K562 (cell line): ENCODE data around the gene ALOXE3. TPM values are rescaled to one million over a fixed set of nuclear protein-coding genes. Genes with fewer than 3 reads are reported as not detected.

Experiments used
- ATAC-seq: fragments of 200-7000 bp; cut with Tn5 transposase; 3 replicates; pipeline ENCODE4 v1.9.1; 2020; ENCODE audit warnings: moderate library complexity
- BruUV-seq: library from RNA; stranded (reverse); fragments of 400-500 nt; replicated peaks from 2 replicates; lab custom pipeline; 2021; lab: Mats Ljungman, UMichigan
- CTCF ChIA-PET: fragments of 300-600 bp; formaldehyde crosslinking; extraction: SDS; loops from one replicate; lab custom pipeline; 2021; ENCODE audit warnings: low intra/inter-chr PET ratio; lab: Yijun Ruan, JAX
- POLR2A ChIA-PET: fragments of 300-600, 350-650 bp; sonication (Branson Sonifier 250); formaldehyde crosslinking; extraction: SDS; loops from one replicate; lab custom pipeline; 2021; ENCODE audit warnings: antibody characterized with exemption, inconsistent platforms; lab: Yijun Ruan, JAX
- DNase-seq, 4 experiments: peaks; one replicate each; pipeline versions ENCODE4 v3.0.0 to v3.0.0-alpha.2; 2011 to 2018; ENCODE audit warnings: low spot score in 3 of 4, mixed read lengths in 3 of 4; ENCODE audit errors: extremely low read depth in 1 of 4
- FAIRE-seq: peaks from 2 replicates; lab custom pipeline; 2011; peaks lifted over from hg19 to GRCh38; lab: Jason Lieb, UNC
- H2AFZ ChIP-seq: 2 replicates; pipeline ENCODE4 v1.6.0; 2011; ENCODE audit warnings: low read depth, low read length, control low read depth, inconsistent platforms
- H3K27ac ChIP-seq: fragments of 200-600 bp; 3 replicates; pipeline ENCODE4 v1.8.0; 2011; ENCODE audit warnings: low read depth, mild to moderate bottlenecking, control low read depth, inconsistent platforms, low read length, moderate library complexity, mixed read lengths; ENCODE audit errors: extremely low read depth
- H3K27me3 ChIP-seq, 2 experiments: fragments of 300-600 bp in 1 of 2; 2 replicates in 1 of 2; 3 replicates in 1 of 2; pipeline versions ENCODE4 v1.6.0 to v1.8.0; 2011; ENCODE audit warnings: inconsistent platforms in 2 of 2, low read length in 2 of 2, mild to moderate bottlenecking in 1 of 2, mixed read lengths in 1 of 2, moderate library complexity in 1 of 2; ENCODE audit not compliant: control insufficient read depth in 2 of 2, insufficient read depth in 2 of 2
- H3K36me3 ChIP-seq: fragments of 300-600 bp; 3 replicates; pipeline ENCODE4 v1.8.0; 2011; ENCODE audit warnings: mild to moderate bottlenecking, low read length, inconsistent platforms; ENCODE audit not compliant: control insufficient read depth, insufficient read depth
- H3K4me1 ChIP-seq, 2 experiments: fragments of 200-600 bp in 1 of 2; replicated peaks in 1 of 2; 2 replicates in 1 of 2; 3 replicates in 1 of 2; pipeline versions ENCODE4 v1.5.1 to v1.8.0; 2011; ENCODE audit warnings: inconsistent platforms in 2 of 2, low read length in 2 of 2, mild to moderate bottlenecking in 1 of 2, mixed read lengths in 1 of 2, moderate library complexity in 1 of 2; ENCODE audit not compliant: control insufficient read depth in 2 of 2, insufficient read depth in 2 of 2
- H3K4me2 ChIP-seq: 2 replicates; pipeline ENCODE4 v1.6.1; 2011; ENCODE audit warnings: low read length, control low read depth, inconsistent platforms, mixed read lengths; ENCODE audit not compliant: insufficient read depth
- H3K4me3 ChIP-seq: fragments of 200-600 bp; sonication (generic), shearing (Covaris generic); 2 replicates; pipeline ENCODE4 v1.5.1; 2016; ENCODE audit warnings: control low read depth, inconsistent platforms
- H3K79me2 ChIP-seq: fragments of 200-600 bp; 3 replicates; pipeline ENCODE4 v1.8.0; 2011; ENCODE audit warnings: low read length, inconsistent platforms; ENCODE audit not compliant: control insufficient read depth, insufficient read depth
- H3K9ac ChIP-seq, 2 experiments: 2 replicates each; pipeline versions ENCODE4 v1.6.0 to v1.6.1; 2011; ENCODE audit warnings: low read depth in 2 of 2, low read length in 2 of 2, control low read depth in 1 of 2, inconsistent platforms in 1 of 2, mild to moderate bottlenecking in 1 of 2, mixed read lengths in 1 of 2; ENCODE audit not compliant: insufficient read depth in 1 of 2
- H3K9me1 ChIP-seq: one replicate; pipeline ENCODE4 v1.6.0; 2011; ENCODE audit warnings: inconsistent platforms, mild to moderate bottlenecking, low read length, moderate library complexity; ENCODE audit not compliant: control insufficient read depth, insufficient read depth
- H3K9me3 ChIP-seq: replicated peaks from 2 replicates; pipeline ENCODE4 v1.5.1; 2011; ENCODE audit warnings: low read depth, low read length, inconsistent platforms; ENCODE audit not compliant: control insufficient read depth, insufficient read depth
- H4K20me1 ChIP-seq: replicated peaks from 2 replicates; pipeline ENCODE4 v1.6.1; 2011; ENCODE audit warnings: low read length, inconsistent platforms, mixed read lengths; ENCODE audit not compliant: control insufficient read depth, insufficient read depth
- FOSL1 ChIP-seq: fragments of 200-800 bp; sonication (Bioruptor generic); conservative IDR thresholded peaks from 2 replicates; pipeline ENCODE4 v1.6.1; 2016; ENCODE audit warnings: missing genetic modification characterization, missing compliant biosample characterization
- ZNF146 ChIP-seq: IDR thresholded peaks from one replicate; pipeline ENCODE4 v1.6.1; 2018; ENCODE audit warnings: missing compliant biosample characterization; ENCODE audit not compliant: unreplicated experiment
- WGBS: fragments of 100-300 bp; shearing (Covaris generic); methylation state at CpG from one replicate; pipeline ENCODE4 v1.1.6; 2016; ENCODE audit warnings: low coverage, mixed read lengths; ENCODE audit not compliant: insufficient coverage; ENCODE audit errors: missing lambda C conversion rate; 5-methylcytosine and 5-hydroxymethylcytosine counted together
- in situ Hi-C: fragments of 300-500 bp; cut with MboI; formaldehyde crosslinking; loops from 4 replicates; pipeline ENCODE4 v1.15.0; 2018; ENCODE audit warnings: inconsistent platforms, mixed read lengths
- intact Hi-C: fragments of 100-400 bp; cut with micrococcal nuclease; formaldehyde crosslinking; loops from 2 replicates; pipeline ENCODE4 v1.14.2; 2022
- polyA plus RNA-seq, 8 experiments: library from polyadenylated mRNA; depleted of rRNA in 4 of 8; stranded (reverse) in 5 of 8; unstranded in 3 of 8; fragments of >200 nt; fragmentation: Nextera tagmentation in 2 of 8; fragmentation: Illumina TruSeq in 1 of 8; extraction: Ambion mirVana in 2 of 8; extraction: Trizol in 1 of 8; gene quantifications; 2 replicates each; pipeline versions ENCODE4 v1.2.1 to v1.2.3, GENCODE V29; 2011 to 2014; ENCODE audit warnings: inconsistent platforms in 1 of 8, missing spikeins in 1 of 8
- total RNA-seq, 7 experiments: library from RNA; depleted of rRNA in 6 of 7; stranded (reverse); fragments of >200 nt in 6 of 7; fragmentation: Illumina TruSeq in 2 of 7; extraction: Trizol in 2 of 7; gene quantifications; 2 replicates each; pipeline versions ENCODE4 v1.2.1 to v1.2.3, GENCODE V29; 2011 to 2021; ENCODE audit warnings: low replicate concordance in 1 of 7
- TF ChIP-seq, protein P1 (sequence below), 2 experiments: fragments of 450-650 bp in 1 of 2; sonication (generic) in 1 of 2; formaldehyde crosslinking in 1 of 2; IDR thresholded peaks in 1 of 2; conservative IDR thresholded peaks in 1 of 2; 2 replicates each; pipeline versions ENCODE4 v1.6.1 to v1.8.1; 2016 to 2023; ENCODE audit warnings: mild to moderate bottlenecking in 2 of 2, moderate library complexity in 2 of 2, inconsistent platforms in 1 of 2, missing genetic modification reagents in 1 of 2

The ALOXE3 gene
- total and polyA plus RNA-seq, 9 of the 15 experiments (the other 6 are each of a cell fraction or from before 2014, with no cell fraction given): 0.04 TPM; not detected in 8

DNA sequence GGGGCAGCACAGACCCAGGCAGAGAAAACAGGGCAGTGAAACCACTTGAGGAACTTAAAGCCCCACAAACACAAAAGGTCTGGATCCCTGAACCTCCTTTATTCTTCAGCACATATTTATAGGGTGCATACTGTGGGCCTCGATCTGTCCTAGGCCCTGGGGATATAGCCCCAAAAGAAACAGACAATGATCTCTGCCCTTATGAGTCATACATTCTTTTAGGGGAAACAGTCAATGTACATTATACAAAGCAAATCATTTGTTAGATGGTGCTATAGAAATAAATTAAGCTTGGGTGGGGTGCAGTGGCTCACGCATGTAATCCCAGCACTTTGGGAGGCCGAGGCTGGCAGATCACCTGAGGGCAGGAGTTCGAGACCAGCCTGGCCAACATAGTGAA, 15.6 kb upstream of the ALOXE3 start:
- H3K4me1 ChIP-seq: peaks cover 6 to 11% of the 10 kb centered on the region in 2 experiments; a peak in 4 of 5 replicates
- 57% methylated on average over 4 of the region's 4 CpGs for WGBS
- POLR2A ChIA-PET: interaction anchor here (2.3 kb wide), 1 partner anchor 39 kb away, joined by 8 read pairs; no protein-coding TSS in a partner anchor
- H3K9me1 ChIP-seq: no peaks in the 10 kb centered on the region
- H3K27ac ChIP-seq: no peak overlapping the region
- no peaks in the 10 kb centered on the region for H3K79me2 ChIP-seq
- DNase-seq: no peak
- no peak for ATAC-seq
- no peak overlapping the region for H2AFZ ChIP-seq
- no TSS peak for BruUV-seq
- no peak for FAIRE-seq
- no peaks in the 10 kb centered on the region for H3K36me3 ChIP-seq
- TF ChIP-seq FOSL1 (tag) (0 out of 2 replicates have a peak, but pooled peaks have one; percentile 25), ZNF146 (CRISPR knock-in tag) (no peak)
- TF ChIP-seq, protein P1, sequence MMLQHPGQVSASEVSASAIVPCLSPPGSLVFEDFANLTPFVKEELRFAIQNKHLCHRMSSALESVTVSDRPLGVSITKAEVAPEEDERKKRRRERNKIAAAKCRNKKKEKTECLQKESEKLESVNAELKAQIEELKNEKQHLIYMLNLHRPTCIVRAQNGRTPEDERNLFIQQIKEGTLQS (IDR thresholded peaks at IDR 0.05): peak; percentile 43; the same call in 1 of the 2 replicates
- TF ChIP-seq, protein P1 (CRISPR knock-in tag; conservative IDR thresholded peaks at IDR 0.05): no peak
- no peaks in the 10 kb centered on the region for H3K9me3 ChIP-seq
- CTCF ChIA-PET: no interaction called here
- no peak overlapping the region for H3K9ac ChIP-seq
- no peaks in the 10 kb centered on the region for H3K27me3 ChIP-seq
- H3K4me2 ChIP-seq: no peak overlapping the region
- H4K20me1 ChIP-seq: no peaks in the 10 kb centered on the region
- intact Hi-C loops: no loop called here
- H3K4me3 ChIP-seq: no peak overlapping the region
- in situ Hi-C loops: no loop called here

DNA sequence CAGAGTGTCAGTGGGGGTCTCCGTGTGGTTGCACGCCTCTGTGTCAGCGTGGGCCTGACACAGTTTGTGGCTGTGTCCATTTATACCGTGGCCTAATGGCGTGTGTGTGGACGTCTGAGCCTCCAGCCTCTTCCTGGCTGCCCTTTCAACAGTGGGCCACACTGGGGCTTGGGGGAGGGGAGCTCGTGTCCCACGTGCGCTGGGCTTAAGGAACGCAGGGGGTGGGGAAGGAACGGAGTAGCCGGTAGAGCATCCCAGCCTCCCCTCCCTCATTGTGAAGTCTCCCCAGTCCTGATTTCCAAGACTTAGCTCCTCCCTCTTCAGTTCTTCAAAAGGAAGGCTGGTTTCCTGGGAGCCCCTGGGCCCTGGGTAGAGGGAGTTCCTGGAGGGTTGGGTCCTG, 15.1 kb upstream of the ALOXE3 start:
- Histone ChIP-seq H2AFZ (no peak overlapping the region), H3K79me2 (no peaks in the 10 kb centered on the region), H3K27me3 (no peaks in the 10 kb centered on the region), H3K27ac (no peak overlapping the region), H3K9ac (peak overlapping the region in 1 of 2 experiments; percentile 65; a peak in 1 of 4 replicates), H3K4me1 (peaks cover 6 to 15% of the 10 kb centered on the region in 2 experiments; a peak in 4 of 5 replicates), H3K4me2 (no peak overlapping the region), H3K4me3 (no peak overlapping the region), H3K36me3 (no peaks in the 10 kb centered on the region), H3K9me3 (no peaks in the 10 kb centered on the region), H4K20me1 (no peaks in the 10 kb centered on the region), H3K9me1 (no peaks in the 10 kb centered on the region)
- intact Hi-C loops: no loop called here
- no TSS peak for BruUV-seq
- WGBS: 58% methylated on average over 10 of the region's 12 CpGs
- ATAC-seq (no peak), FAIRE-seq (no peak), DNase-seq (no peak)
- in situ Hi-C loops: no loop called here
- POLR2A ChIA-PET: interaction anchor here (1.3 kb wide), 1 partner anchor 23 kb away, joined by 4 read pairs; no protein-coding TSS in a partner anchor
- CTCF ChIA-PET: no interaction called here
